Measurements from ENCODE around the gene NTMT1.

DNA sequence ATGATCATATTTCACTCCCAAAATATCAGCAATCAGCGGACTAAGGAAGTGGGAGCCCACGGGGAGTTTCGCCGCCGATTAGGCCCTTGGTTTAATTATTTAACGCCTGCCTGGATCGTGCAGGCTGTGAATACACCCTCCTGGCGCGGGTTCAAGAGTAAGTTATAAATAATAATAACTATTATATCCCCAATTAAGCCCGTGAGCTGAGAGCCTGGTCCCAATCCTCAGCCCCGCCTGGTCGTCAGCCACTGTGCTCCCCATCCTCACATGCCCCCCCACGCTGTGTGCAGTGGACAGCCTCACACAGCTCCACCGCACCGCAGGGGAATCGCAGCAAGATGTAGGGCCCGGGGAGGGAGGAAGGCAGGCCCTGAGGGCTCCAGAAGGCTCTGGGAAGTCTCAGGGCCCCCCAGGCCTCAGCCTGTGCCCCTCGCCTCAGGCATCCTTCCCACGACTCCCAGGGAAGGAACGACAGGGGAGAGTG is 28.6 kb downstream of the NTMT1 start:
- TF ChIP-seq, protein P1, sequence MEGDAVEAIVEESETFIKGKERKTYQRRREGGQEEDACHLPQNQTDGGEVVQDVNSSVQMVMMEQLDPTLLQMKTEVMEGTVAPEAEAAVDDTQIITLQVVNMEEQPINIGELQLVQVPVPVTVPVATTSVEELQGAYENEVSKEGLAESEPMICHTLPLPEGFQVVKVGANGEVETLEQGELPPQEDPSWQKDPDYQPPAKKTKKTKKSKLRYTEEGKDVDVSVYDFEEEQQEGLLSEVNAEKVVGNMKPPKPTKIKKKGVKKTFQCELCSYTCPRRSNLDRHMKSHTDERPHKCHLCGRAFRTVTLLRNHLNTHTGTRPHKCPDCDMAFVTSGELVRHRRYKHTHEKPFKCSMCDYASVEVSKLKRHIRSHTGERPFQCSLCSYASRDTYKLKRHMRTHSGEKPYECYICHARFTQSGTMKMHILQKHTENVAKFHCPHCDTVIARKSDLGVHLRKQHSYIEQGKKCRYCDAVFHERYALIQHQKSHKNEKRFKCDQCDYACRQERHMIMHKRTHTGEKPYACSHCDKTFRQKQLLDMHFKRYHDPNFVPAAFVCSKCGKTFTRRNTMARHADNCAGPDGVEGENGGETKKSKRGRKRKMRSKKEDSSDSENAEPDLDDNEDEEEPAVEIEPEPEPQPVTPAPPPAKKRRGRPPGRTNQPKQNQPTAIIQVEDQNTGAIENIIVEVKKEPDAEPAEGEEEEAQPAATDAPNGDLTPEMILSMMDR (IDR thresholded peaks at IDR 0.05), result no peak
- TF ChIP-seq POLR2A (IDR thresholded peaks at IDR 0.05), result no peak
